ENCODE data around the gene IRF9.

The IRF9 gene

GRCh38 chr14:24143511-24143910 lies 17.6 kb upstream of the IRF9 start:
- TF ChIP-seq ZNF18 (tag by site-specific recombination; IDR thresholded peaks at IDR 0.05), result no peak
- TF ChIP-seq ZNF707 (tag by site-specific recombination; IDR thresholded peaks at IDR 0.05), result no peak
- peak; percentile 70 for TF ChIP-seq GLIS1 (tag by site-specific recombination; IDR thresholded peaks at IDR 0.05)
- peaks cover 12 to 36% of the 10 kb centered on the region in 2 experiments for H3K36me3 ChIP-seq (ENCODE audit: control insufficient read depth in 2 of 2, insufficient read depth in 1 of 2, low read length in 2 of 2)
- no peak overlapping the region for H3K27ac ChIP-seq (ENCODE audit: extremely low read depth, low read depth, low read length)
- H3K4me3 ChIP-seq (ENCODE audit: low read depth, low read length), result no peak overlapping the region
- no peaks in the 10 kb centered on the region for H3K9me3 ChIP-seq (ENCODE audit: control insufficient read depth, insufficient read depth, low read depth, low read length)
- H3K4me1 ChIP-seq (ENCODE audit: control insufficient read depth, insufficient read depth, low read length), result peaks cover 12% of the 10 kb centered on the region
- ChIA-PET POLR2A (interaction anchor here (0.8 kb wide), 1 partner anchor 29 kb away, joined by 4 read pairs; the partner anchor contains the start of genes DCAF11 and NRL), CTCF (interaction anchor here (1.5 kb wide), 1 partner anchor 18 kb away, joined by 4 read pairs; the partner anchor contains the start of gene IRF9)

DNA sequence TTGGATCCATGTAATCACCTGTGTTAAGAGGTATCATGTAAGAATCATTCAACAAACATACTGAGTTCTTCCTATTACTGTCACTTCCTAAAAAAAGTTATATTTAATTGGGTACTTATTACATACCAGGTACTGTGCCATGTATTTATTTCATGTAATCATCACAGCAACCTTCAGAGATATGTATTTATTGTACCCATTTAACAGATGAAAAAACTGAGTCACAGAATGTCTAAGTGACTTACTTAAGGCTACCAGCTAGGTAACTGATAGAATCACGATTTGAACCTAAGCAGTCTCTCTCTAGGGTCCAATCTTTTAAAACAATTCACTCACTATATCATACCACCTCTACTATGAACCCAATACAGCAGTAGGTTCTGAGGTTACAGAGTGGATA lies 16.6 kb upstream of the IRF9 start:
- ChIA-PET POLR2A (interaction anchor here (3.3 kb wide), 1 partner anchor 29 kb away, joined by 60 read pairs; the partner anchor contains the start of genes DCAF11 and NRL), CTCF (interaction anchor here (1.5 kb wide), 1 partner anchor 17 kb away, joined by 4 read pairs; the partner anchor contains the start of gene IRF9)
- H3K27ac ChIP-seq (ENCODE audit: extremely low read depth, low read depth, low read length), result no peak overlapping the region
- peaks cover 13 to 35% of the 10 kb centered on the region in 2 experiments for H3K36me3 ChIP-seq (ENCODE audit: control insufficient read depth in 2 of 2, insufficient read depth in 1 of 2, low read length in 2 of 2)
- no peaks in the 10 kb centered on the region for H3K9me3 ChIP-seq (ENCODE audit: control insufficient read depth, insufficient read depth, low read depth, low read length)
- H3K4me1 ChIP-seq (ENCODE audit: control insufficient read depth, insufficient read depth, low read length), result peaks cover 12% of the 10 kb centered on the region
- no peak overlapping the region for H3K4me3 ChIP-seq (ENCODE audit: low read depth, low read length)
- TF ChIP-seq, protein P1, sequence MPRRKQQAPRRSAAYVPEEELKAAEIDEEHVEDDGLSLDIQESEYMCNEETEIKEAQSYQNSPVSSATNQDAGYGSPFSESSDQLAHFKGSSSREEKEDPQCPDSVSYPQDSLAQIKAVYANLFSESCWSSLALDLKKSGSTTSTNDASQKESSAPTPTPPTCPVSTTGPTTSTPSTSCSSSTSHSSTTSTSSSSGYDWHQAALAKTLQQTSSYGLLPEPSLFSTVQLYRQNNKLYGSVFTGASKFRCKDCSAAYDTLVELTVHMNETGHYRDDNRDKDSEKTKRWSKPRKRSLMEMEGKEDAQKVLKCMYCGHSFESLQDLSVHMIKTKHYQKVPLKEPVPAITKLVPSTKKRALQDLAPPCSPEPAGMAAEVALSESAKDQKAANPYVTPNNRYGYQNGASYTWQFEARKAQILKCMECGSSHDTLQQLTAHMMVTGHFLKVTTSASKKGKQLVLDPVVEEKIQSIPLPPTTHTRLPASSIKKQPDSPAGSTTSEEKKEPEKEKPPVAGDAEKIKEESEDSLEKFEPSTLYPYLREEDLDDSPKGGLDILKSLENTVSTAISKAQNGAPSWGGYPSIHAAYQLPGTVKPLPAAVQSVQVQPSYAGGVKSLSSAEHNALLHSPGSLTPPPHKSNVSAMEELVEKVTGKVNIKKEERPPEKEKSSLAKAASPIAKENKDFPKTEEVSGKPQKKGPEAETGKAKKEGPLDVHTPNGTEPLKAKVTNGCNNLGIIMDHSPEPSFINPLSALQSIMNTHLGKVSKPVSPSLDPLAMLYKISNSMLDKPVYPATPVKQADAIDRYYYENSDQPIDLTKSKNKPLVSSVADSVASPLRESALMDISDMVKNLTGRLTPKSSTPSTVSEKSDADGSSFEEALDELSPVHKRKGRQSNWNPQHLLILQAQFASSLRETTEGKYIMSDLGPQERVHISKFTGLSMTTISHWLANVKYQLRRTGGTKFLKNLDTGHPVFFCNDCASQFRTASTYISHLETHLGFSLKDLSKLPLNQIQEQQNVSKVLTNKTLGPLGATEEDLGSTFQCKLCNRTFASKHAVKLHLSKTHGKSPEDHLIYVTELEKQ (tag by site-specific recombination; IDR thresholded peaks at IDR 0.05; ENCODE audit: borderline replicate concordance), result no peak
- TF ChIP-seq KLF7 (tag by site-specific recombination; IDR thresholded peaks at IDR 0.05; ENCODE audit: borderline replicate concordance) (no peak), ZNF426 (tag by site-specific recombination; IDR thresholded peaks at IDR 0.05) (no peak), ZBTB10 (tag by site-specific recombination; IDR thresholded peaks at IDR 0.05) (no peak), ZNF473 (tag by site-specific recombination; IDR thresholded peaks at IDR 0.05) (no peak), ZNF433 (tag by site-specific recombination; IDR thresholded peaks at IDR 0.05; ENCODE audit: low read depth) (no peak), ZNF19 (tag by site-specific recombination; IDR thresholded peaks at IDR 0.05; ENCODE audit: low read depth) (no peak), ZNF274 (IDR thresholded peaks at IDR 0.05; ENCODE audit: low read length) (no peak), ZNF274 (tag by site-specific recombination; IDR thresholded peaks at IDR 0.05; ENCODE audit: borderline replicate concordance) (no peak), ZNF292 (tag by site-specific recombination; IDR thresholded peaks at IDR 0.05; ENCODE audit: borderline replicate concordance, low read depth) (no peak), RBAK (tag by site-specific recombination; IDR thresholded peaks at IDR 0.05) (no peak), ZBTB7A (tag by site-specific recombination; IDR thresholded peaks at IDR 0.05; ENCODE audit: low read depth) (no peak), ZNF350 (tag by site-specific recombination; IDR thresholded peaks at IDR 0.05) (no peak), ZNF747 (tag by site-specific recombination; IDR thresholded peaks at IDR 0.05) (no peak), ZNF623 (tag by site-specific recombination; IDR thresholded peaks at IDR 0.05) (no peak), ZNF692 (tag by site-specific recombination; IDR thresholded peaks at IDR 0.05) (no peak), WT1 (tag by site-specific recombination; IDR thresholded peaks at IDR 0.05) (no peak), ZNF24 (tag by site-specific recombination; IDR thresholded peaks at IDR 0.05) (no peak), ZNF341 (tag by site-specific recombination; IDR thresholded peaks at IDR 0.05; ENCODE audit: low read depth) (no peak), KLF9 (tag by site-specific recombination; IDR thresholded peaks at IDR 0.05; ENCODE audit: low read depth) (no peak)
